Fibroblast of gingiva (primary cell): ENCODE measurements around the gene SPDEF.

Experiments used
- DNase-seq: peaks from one replicate; pipeline ENCODE4 v3.0.0-alpha.2; 2011; ENCODE audit warnings: low read depth

SPDEF gene

GRCh38 chr6:34514593-34515472 is 41.3 kb downstream of the SPDEF start:
- peak; percentile 33 for DNase-seq

DNA sequence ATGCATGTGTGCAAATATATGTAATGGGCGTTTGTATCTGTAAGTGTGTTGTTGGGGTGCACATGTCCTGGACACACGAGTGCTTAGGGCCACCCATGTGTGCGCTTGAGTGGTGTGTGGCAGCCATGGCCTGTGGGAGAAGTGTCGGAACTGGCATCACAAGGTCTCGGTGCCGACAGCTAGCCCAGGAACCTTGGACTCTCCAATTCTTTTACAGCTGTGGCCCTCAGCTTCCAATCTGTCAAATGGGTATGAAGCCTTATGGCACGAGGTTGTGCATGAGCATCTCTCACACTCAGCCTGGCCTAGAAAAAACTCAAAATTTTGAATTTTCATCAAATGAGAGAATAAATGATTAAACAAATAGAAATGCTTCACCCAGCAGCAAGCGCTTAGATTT is 42.0 kb downstream of the SPDEF start:
- DNase-seq = no peak

GRCh38 chr6:34513646-34514045 is 42.5 kb downstream of the SPDEF start:
- no peak for DNase-seq

DNA sequence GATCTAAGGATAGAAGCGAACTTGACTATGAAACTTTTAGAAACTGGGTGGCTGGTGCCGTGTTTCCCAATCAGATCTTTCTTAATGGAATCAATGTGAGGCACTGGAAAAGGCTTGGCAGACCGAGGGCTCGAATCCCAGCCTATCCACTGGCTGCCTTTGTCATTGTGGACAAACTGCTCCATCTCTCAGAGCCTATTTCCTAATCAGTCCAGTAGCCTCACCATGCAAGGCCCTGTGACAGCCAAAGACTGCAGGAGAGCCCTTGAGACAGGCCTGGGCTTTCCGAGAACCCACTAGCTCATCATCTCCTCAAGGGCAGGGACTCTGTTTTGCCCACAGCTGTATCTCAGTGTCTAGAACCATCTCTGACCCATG is 43.4 kb downstream of the SPDEF start:
- peak; percentile 44 for DNase-seq

GRCh38 chr6:34511915-34512737 is 44.0 kb downstream of the SPDEF start:
- DNase-seq = no peak

GRCh38 chr6:34511214-34511914 is 44.8 kb downstream of the SPDEF start:
- no peak for DNase-seq

DNA sequence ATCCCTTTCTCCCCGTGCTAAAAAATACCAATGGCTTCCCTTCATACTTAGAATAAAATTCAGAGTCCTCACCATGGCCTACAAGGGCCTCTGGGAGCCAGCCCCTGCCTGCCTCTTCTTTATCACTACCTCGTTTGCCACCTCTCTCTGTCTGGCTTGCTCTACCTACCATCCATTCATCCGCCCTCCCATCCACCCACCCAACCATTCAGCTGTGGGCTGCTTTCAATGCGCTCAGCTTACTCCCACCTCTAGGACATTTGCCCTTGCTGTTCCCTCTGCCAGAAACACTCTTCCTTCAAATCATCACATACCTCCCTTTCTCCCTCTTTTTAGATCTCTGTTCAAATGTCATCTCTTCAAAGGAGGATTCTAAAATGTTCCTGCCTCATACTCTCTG is 45.8 kb downstream of the SPDEF start:
- no peak for DNase-seq

- DNase-seq = no peak
Observed at GRCh38 chr6:34509782-34510181, 46.3 kb downstream of the SPDEF start.

DNA sequence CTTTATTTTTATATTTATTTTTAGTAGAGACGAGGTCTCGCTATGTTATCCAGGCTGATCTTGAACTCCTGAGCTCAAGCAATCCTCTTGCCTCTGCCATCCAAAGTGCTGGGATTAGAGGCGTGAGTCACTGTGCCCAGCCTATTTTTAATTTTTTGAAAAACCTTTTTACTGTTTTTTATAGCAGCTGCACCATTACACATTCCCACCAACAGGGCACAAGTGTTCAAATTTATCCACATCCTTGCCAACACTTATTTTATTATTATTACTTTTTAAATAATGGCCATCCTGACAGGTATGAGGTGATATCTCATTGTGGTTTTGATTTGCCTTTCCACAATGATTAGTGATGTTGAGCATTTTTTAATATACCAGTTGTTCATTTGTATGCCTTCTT is 47.7 kb downstream of the SPDEF start:
- DNase-seq = no peak

DNA sequence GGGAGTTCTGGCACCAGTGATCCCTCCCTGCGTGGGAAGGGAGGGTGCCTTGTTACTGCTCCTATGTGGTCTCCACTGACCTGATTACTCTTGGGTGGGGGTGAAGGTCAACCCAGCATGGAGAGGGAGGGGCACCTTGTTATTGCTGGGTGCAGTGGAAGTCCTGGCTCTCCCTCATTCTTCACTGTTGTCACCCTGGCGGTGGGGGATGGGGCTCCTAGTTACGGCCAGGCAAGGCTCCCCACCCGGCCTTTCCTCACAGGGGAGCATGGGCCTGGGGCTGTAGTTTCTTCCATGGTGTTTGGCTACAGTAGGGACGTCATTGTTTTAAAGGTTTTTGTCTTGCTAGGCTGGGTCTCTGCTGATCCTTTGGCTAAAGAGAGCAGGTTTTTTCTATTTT is 49.4 kb downstream of the SPDEF start:
- DNase-seq = no peak

GRCh38 chr6:34497411-34497810 is 58.7 kb downstream of the SPDEF start:
- DNase-seq = no peak

GRCh38 chr6:34496103-34496685 is 59.9 kb downstream of the SPDEF start:
- DNase-seq = no peak

DNA sequence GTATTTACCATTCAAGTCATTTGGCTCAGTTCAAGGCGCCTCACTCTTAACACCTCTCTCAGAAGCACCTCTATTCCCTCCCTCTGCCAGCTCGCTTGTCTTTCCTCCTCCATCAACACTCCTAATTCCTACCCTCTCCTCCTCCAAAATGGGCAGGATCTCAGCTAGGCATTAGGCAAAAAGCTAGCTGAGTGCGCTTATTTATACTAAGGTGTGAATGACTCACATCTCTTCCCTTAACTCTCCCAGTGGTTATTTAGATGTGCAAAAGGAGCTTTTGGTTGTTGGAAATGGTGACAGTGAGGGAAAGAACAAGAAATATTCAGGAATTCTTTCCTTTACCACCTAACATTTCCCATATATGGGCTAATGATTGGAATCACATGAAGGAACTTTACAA is 61.2 kb downstream of the SPDEF start:
- no peak for DNase-seq

DNA sequence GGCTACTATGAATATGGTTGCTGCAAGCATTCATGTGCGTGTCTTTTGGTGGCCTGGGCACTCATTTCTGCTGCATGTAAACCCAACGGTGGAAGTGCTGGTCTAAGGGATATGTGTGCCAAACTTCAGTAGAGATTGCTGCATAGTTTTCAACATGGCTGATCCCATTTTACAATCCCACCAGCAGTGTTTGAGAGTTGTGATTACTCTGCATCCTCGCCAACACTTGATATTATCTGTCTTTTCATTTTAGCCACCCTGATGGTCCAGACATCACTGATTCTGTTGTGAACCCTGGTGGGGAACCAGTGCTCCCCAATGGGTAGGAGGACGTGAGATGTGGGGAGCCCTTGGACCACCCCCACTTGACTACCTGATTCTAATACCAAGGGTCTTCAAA is 62.8 kb downstream of the SPDEF start:
- DNase-seq = no peak

GRCh38 chr6:34491091-34491430 is 65.1 kb downstream of the SPDEF start:
- DNase-seq = peak; percentile 45

- no peak for DNase-seq
Observed at GRCh38 chr6:34490390-34491090, 65.6 kb downstream of the SPDEF start.

GRCh38 chr6:34489207-34489805 is 66.8 kb downstream of the SPDEF start:
- DNase-seq = peak; percentile 43
